IMR-90 (cell line): Measurements from ENCODE around the gene RBM28. TPM values are rescaled to one million over a fixed set of nuclear protein-coding genes. Genes with fewer than 3 reads are reported as not detected.

ENCODE experiments used
- ATAC-seq: fragments of 200-7000 bp; cut with Tn5 transposase; 2 replicates; pipeline ENCODE4 v1.9.1; 2020; ENCODE audit warnings: low read depth, mild to moderate bottlenecking, moderate library complexity
- BruUV-seq: library from RNA; stranded (reverse); fragments of 400-500 nt; replicated peaks from 2 replicates; lab custom pipeline; 2021; lab: Mats Ljungman, UMichigan
- CTCF ChIA-PET: fragments of 300-600 bp; formaldehyde crosslinking; extraction: SDS; loops from one replicate; lab custom pipeline; 2021; ENCODE audit warnings: antibody characterized with exemption; lab: Yijun Ruan, JAX
- POLR2A ChIA-PET: fragments of 300-600 bp; sonication (Branson Sonifier 250); formaldehyde crosslinking; loops from one replicate; lab custom pipeline; 2022; ENCODE audit warnings: antibody characterized with exemption; ENCODE audit not compliant: unreplicated experiment; lab: Charles Lee
- DNase-seq: peaks from one replicate; pipeline ENCODE4 v3.0.0; 2013
- H2AFZ ChIP-seq: replicated peaks from 2 replicates; pipeline ENCODE3; 2013; ENCODE audit warnings: low read length, mild to moderate bottlenecking; ENCODE audit not compliant: poor library complexity
- H2AK5ac ChIP-seq: 2 replicates; pipeline ENCODE4 v1.6.1; 2013; ENCODE audit warnings: low read depth, low read length, inconsistent platforms
- H2AK9ac ChIP-seq: replicated peaks from 2 replicates; pipeline ENCODE3; 2013; ENCODE audit warnings: mild to moderate bottlenecking, low read depth, low read length, moderate library complexity; ENCODE audit not compliant: poor library complexity
- H2BK120ac ChIP-seq: 2 replicates; pipeline ENCODE4 v1.6.1; 2013; ENCODE audit warnings: low read depth, low read length, inconsistent platforms
- H2BK15ac ChIP-seq: 3 replicates; pipeline ENCODE4 v1.6.1; 2013; ENCODE audit warnings: low read depth, low read length, inconsistent platforms
- H2BK20ac ChIP-seq: 2 replicates; pipeline ENCODE4 v1.6.1; 2013; ENCODE audit warnings: low read depth, mild to moderate bottlenecking, inconsistent platforms, low read length, moderate library complexity
- H2BK5ac ChIP-seq: 2 replicates; pipeline ENCODE4 v1.6.1; 2013; ENCODE audit warnings: mild to moderate bottlenecking, low read depth, low read length, inconsistent platforms; ENCODE audit not compliant: poor library complexity, severe bottlenecking
- H3K14ac ChIP-seq: replicated peaks from 2 replicates; pipeline ENCODE4 v1.6.1; 2013; ENCODE audit warnings: low read depth, low read length, inconsistent platforms
- H3K18ac ChIP-seq: 2 replicates; pipeline ENCODE4 v1.6.1; 2013; ENCODE audit warnings: low read depth, low read length, control low read depth
- H3K23ac ChIP-seq: 2 replicates; pipeline ENCODE4 v1.6.1; 2013; ENCODE audit warnings: low read depth, low read length, inconsistent platforms
- H3K27ac ChIP-seq: 2 replicates; pipeline ENCODE4 v1.5.1; 2013; ENCODE audit warnings: mild to moderate bottlenecking, control low read depth, low read length; ENCODE audit not compliant: insufficient read depth
- H3K27me3 ChIP-seq: 2 replicates; pipeline ENCODE4 v1.6.1; 2013; ENCODE audit warnings: low read length; ENCODE audit not compliant: control insufficient read depth, insufficient read depth
- H3K36me3 ChIP-seq: 2 replicates; pipeline ENCODE4 v1.6.1; 2013; ENCODE audit warnings: low read length, mixed read lengths; ENCODE audit not compliant: control insufficient read depth, insufficient read depth
- H3K4ac ChIP-seq: 2 replicates; pipeline ENCODE4 v1.6.1; 2013; ENCODE audit warnings: low read depth, low read length, inconsistent platforms
- H3K4me1 ChIP-seq: 2 replicates; pipeline ENCODE4 v1.6.1; 2013; ENCODE audit warnings: low read length, mixed read lengths; ENCODE audit not compliant: control insufficient read depth, insufficient read depth
- H3K4me2 ChIP-seq: 2 replicates; pipeline ENCODE4 v1.6.1; 2013; ENCODE audit warnings: low read depth, mild to moderate bottlenecking, control low read depth, low read length, moderate library complexity
- H3K4me3 ChIP-seq: 2 replicates; pipeline ENCODE4 v1.5.1; 2013; ENCODE audit warnings: low read depth, mild to moderate bottlenecking, control low read depth, low read length, moderate library complexity; ENCODE audit not compliant: insufficient read depth
- H3K56ac ChIP-seq: 2 replicates; pipeline ENCODE4 v1.6.1; 2013; ENCODE audit warnings: low read length, inconsistent platforms; ENCODE audit not compliant: insufficient read depth; ENCODE audit errors: extremely low read depth
- H3K79me1 ChIP-seq, 2 experiments: 2 replicates each; pipeline ENCODE4 v1.6.1; 2013; ENCODE audit warnings: low read length in 2 of 2, inconsistent platforms in 1 of 2, low read depth in 1 of 2
- H3K9ac ChIP-seq: 2 replicates; pipeline ENCODE4 v1.6.1; 2013; ENCODE audit warnings: low read depth, low read length, control low read depth
- H3K9me1 ChIP-seq: 2 replicates; pipeline ENCODE4 v1.6.1; 2013; ENCODE audit warnings: low read length, inconsistent platforms; ENCODE audit not compliant: insufficient read depth
- H3K9me3 ChIP-seq: 2 replicates; pipeline ENCODE4 v1.6.1; 2013; ENCODE audit warnings: low read length; ENCODE audit not compliant: control insufficient read depth, insufficient read depth
- H4K20me1 ChIP-seq: 2 replicates; pipeline ENCODE4 v1.6.1; 2013; ENCODE audit warnings: low read length, inconsistent platforms; ENCODE audit not compliant: insufficient read depth
- H4K5ac ChIP-seq: 2 replicates; pipeline ENCODE4 v1.6.1; 2013; ENCODE audit warnings: mild to moderate bottlenecking, low read depth, low read length, control low read depth
- H4K8ac ChIP-seq, 2 experiments: 2 replicates each; pipeline ENCODE4 v1.6.1; 2013; ENCODE audit warnings: low read depth in 2 of 2, low read length in 2 of 2, control low read depth in 1 of 2, inconsistent platforms in 1 of 2
- H4K91ac ChIP-seq: 2 replicates; pipeline ENCODE4 v1.6.1; 2013; ENCODE audit warnings: low read depth, low read length, inconsistent platforms; ENCODE audit not compliant: insufficient read depth
- CEBPB ChIP-seq: IDR thresholded peaks from 2 replicates; pipeline ENCODE4 v1.6.1; 2012; ENCODE audit warnings: low read depth, low read length, improper control_type of control experiment
- CHD1 ChIP-seq: IDR thresholded peaks from 2 replicates; pipeline ENCODE4 v1.6.1; 2012; ENCODE audit warnings: low read depth, low read length, improper control_type of control experiment
- MAFK ChIP-seq: IDR thresholded peaks from 2 replicates; pipeline ENCODE4 v1.6.1; 2012; ENCODE audit warnings: low read depth, low read length, improper control_type of control experiment
- MAZ ChIP-seq: IDR thresholded peaks from 2 replicates; pipeline ENCODE4 v1.6.1; 2012; ENCODE audit warnings: low read depth, mild to moderate bottlenecking, low read length, improper control_type of control experiment, moderate library complexity, borderline replicate concordance
- MXI1 ChIP-seq: IDR thresholded peaks from 2 replicates; pipeline ENCODE4 v1.6.1; 2012; ENCODE audit warnings: low read depth, mild to moderate bottlenecking, low read length, moderate library complexity, borderline replicate concordance
- NFE2L2 ChIP-seq: fragments of 150-350 bp; IDR thresholded peaks from 2 replicates; pipeline ENCODE4 v1.6.1; 2016; ENCODE audit warnings: low read depth, mild to moderate bottlenecking, low read length
- POLR2A ChIP-seq: IDR thresholded peaks from 2 replicates; pipeline ENCODE4 v1.6.1; 2012; ENCODE audit warnings: mild to moderate bottlenecking, low read depth, low read length
- RAD21 ChIP-seq: IDR thresholded peaks from 2 replicates; pipeline ENCODE4 v1.6.1; 2012; ENCODE audit warnings: low read length, improper control_type of control experiment
- RCOR1 ChIP-seq: IDR thresholded peaks from 2 replicates; pipeline ENCODE4 v1.6.1; 2012; ENCODE audit warnings: mild to moderate bottlenecking, low read length, improper control_type of control experiment; ENCODE audit not compliant: insufficient replicate concordance
- RFX5 ChIP-seq: IDR thresholded peaks from 2 replicates; pipeline ENCODE4 v1.8.0; 2012; ENCODE audit warnings: low read depth, mild to moderate bottlenecking, low read length, moderate library complexity
- SMC3 ChIP-seq: fragments of 150-350 bp; IDR thresholded peaks from 2 replicates; pipeline ENCODE4 v1.6.1; 2016; ENCODE audit warnings: low read depth, mild to moderate bottlenecking, antibody characterized with exemption, low read length, moderate library complexity
- WGBS, 2 experiments: methylation state at CpG; one replicate each; pipeline versions ENCODE4 v1.1.5 to v1.1.7; 2013; ENCODE audit warnings: missing lambda C conversion rate in 2 of 2; ENCODE audit not compliant: insufficient read length in 1 of 2; ENCODE audit errors: extremely low coverage in 2 of 2; 5-methylcytosine and 5-hydroxymethylcytosine counted together
- dilution Hi-C: fragments of 300-500 bp; cut with HindIII; formaldehyde crosslinking; loops from one replicate; pipeline ENCODE4 v1.14.3; 2018; ENCODE audit warnings: low sequenced_read_pairs; ENCODE audit not compliant: unreplicated experiment
- in situ Hi-C: fragments of 300-500 bp; cut with MboI; formaldehyde crosslinking; loops from 3 replicates; pipeline ENCODE4 v1.14.3; 2019; ENCODE audit warnings: low sequenced_read_pairs, inconsistent platforms, mixed read lengths
- intact Hi-C: fragments of 100-400 bp; cut with micrococcal nuclease; formaldehyde crosslinking; loops from 2 replicates; pipeline ENCODE4 v1.10.0; 2022
- polyA plus RNA-seq, 3 experiments: library from polyadenylated mRNA; depleted of rRNA; stranded (reverse); fragments of >200 nt; gene quantifications; 2 replicates each; pipeline ENCODE4 v1.2.3, GENCODE V29; 2012; ENCODE audit warnings: low replicate concordance in 1 of 3
- total RNA-seq: library from RNA; depleted of rRNA; stranded (reverse); fragments of >200 nt; gene quantifications from 2 replicates; pipeline ENCODE4 v1.2.3, GENCODE V29; 2012
- TF ChIP-seq, protein P1 (sequence below): fragments of 150-350 bp; IDR thresholded peaks from 2 replicates; pipeline ENCODE4 v1.6.1; 2016; ENCODE audit warnings: low read depth, mild to moderate bottlenecking, low read length, moderate library complexity, borderline replicate concordance
- TF ChIP-seq, protein P2 (sequence below): fragments of 150-350 bp; IDR thresholded peaks from 2 replicates; pipeline ENCODE4 v1.6.1; 2017; ENCODE audit warnings: mild to moderate bottlenecking, antibody characterized with exemption, low read length, low read depth

The RBM28 gene
- total and polyA plus RNA-seq, 2 of the 4 experiments (the other 2 are of a cell fraction), result 12.4 to 20.4 TPM

DNA sequence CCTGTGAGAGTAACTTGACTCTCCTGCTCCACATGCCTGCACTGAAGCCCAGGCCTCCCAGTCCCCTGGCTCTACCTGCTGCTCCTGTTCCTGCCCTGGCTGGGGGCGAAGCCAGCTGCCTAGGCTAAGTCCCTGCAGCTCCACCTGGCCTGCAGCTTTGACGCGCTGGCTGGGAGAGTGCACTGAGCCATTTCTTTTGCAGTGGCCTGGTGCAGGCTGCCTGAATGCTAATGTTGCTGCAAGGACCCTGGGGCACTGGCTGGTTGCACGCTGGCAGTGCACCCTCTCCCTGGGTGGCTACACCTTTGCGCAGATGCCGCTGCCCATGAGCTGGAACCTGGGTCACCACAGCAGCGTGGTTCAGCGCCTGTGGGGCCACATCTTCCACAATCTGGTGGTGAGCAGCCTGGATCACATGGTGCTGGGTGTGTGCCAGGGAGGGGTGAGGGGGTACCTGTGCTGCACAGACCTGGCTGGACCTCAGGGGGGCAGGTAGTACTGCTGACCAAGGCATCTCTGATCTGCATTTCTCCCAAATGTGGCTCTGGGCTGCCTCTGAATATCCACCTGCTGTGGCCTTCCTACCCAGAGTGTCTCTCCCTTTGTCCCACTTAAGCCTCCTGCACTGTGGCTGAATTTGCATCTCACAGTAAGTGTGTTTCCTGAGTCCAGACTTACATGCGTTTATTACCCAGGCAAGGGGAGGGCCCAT lies 46.1 kb upstream of the RBM28 start (continued):
- TF ChIP-seq RCOR1, result no peak

DNA sequence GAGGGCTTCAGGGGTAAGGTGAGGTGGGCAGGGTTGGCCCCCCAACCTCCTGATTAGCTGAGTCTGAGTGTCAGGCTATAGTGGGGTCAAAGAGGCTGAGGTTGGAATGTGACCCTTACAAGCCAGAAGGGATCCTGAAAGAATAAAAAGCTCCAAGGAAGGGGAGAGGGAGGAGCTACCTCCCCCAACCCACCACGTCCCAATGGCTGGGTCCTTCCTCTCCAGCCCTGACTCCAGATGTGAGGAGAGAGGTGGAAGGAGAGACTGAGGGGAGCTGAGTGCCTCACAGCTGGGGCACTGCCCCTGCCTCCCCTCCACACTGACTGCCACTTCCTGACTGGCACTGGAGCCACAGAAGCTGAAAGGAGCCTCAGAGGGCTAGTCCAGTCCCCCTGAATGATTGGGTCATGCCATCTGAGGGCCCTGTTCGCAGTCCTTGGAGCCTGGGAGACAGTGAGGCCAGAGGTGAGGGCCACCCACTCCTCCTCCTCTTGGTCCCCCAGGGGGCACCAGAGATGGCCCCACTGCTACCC lies 45.4 kb upstream of the RBM28 start:
- no peak overlapping the region for H2BK120ac ChIP-seq
- no peak overlapping the region for H3K27ac ChIP-seq
- dilution Hi-C loops, result no loop called here
- no peak for DNase-seq
- H3K9me1 ChIP-seq, result no peaks in the 10 kb centered on the region
- H3K56ac ChIP-seq, result no peak overlapping the region
- no peak overlapping the region for H3K4me2 ChIP-seq
- no peak overlapping the region for H2AK9ac ChIP-seq
- H3K27me3 ChIP-seq, result peaks cover 22% of the 10 kb centered on the region
- CTCF ChIA-PET, result interaction anchor here (3.8 kb wide), 1 partner anchor 43 kb away, joined by 66 read pairs; the partner anchor contains the start of gene RBM28
- intact Hi-C loops, result no loop called here
- no peak overlapping the region for H4K5ac ChIP-seq
- BruUV-seq, result no TSS peak
- H3K9ac ChIP-seq, result no peak overlapping the region
- no peaks in the 10 kb centered on the region for H3K79me1 ChIP-seq
- H2BK20ac ChIP-seq, result no peak overlapping the region
- WGBS, 2 experiments, result no CpG with 5 or more reads among the region's 2 CpGs
- no peaks in the 10 kb centered on the region for H3K4me1 ChIP-seq
- H4K20me1 ChIP-seq, result peaks cover 9% of the 10 kb centered on the region; the same call in 1 of the 2 replicates
- no peak overlapping the region for H2AFZ ChIP-seq
- no peak overlapping the region for H2AK5ac ChIP-seq
- H3K36me3 ChIP-seq, result peaks cover 18% of the 10 kb centered on the region
- no peak overlapping the region for H4K91ac ChIP-seq
- no peak overlapping the region for H3K23ac ChIP-seq
- H3K14ac ChIP-seq, result no peak overlapping the region
- no peak for ATAC-seq
- no peak overlapping the region for H2BK15ac ChIP-seq
- POLR2A ChIA-PET, result interaction anchor here (0.6 kb wide), 1 partner anchor 41 kb away, joined by 3 read pairs; no protein-coding TSS in a partner anchor
- H4K8ac ChIP-seq, result no peak overlapping the region
- no peak overlapping the region for H2BK5ac ChIP-seq
- H3K9me3 ChIP-seq, result no peaks in the 10 kb centered on the region
- no peak overlapping the region for H3K4me3 ChIP-seq
- in situ Hi-C loops, result no loop called here
- H3K18ac ChIP-seq, result no peak overlapping the region
- H3K4ac ChIP-seq, result no peak overlapping the region
- TF ChIP-seq, protein P1, sequence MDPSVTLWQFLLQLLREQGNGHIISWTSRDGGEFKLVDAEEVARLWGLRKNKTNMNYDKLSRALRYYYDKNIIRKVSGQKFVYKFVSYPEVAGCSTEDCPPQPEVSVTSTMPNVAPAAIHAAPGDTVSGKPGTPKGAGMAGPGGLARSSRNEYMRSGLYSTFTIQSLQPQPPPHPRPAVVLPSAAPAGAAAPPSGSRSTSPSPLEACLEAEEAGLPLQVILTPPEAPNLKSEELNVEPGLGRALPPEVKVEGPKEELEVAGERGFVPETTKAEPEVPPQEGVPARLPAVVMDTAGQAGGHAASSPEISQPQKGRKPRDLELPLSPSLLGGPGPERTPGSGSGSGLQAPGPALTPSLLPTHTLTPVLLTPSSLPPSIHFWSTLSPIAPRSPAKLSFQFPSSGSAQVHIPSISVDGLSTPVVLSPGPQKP, result no peak
- TF ChIP-seq CHD1 (no peak), MAZ (no peak), NFE2L2 (no peak), SMC3 (no peak), MAFK (no peak), RAD21 (no peak), CEBPB (no peak), RFX5 (no peak), POLR2A (no peak), RCOR1 (no peak), MXI1 (no peak)
- TF ChIP-seq, protein P2, sequence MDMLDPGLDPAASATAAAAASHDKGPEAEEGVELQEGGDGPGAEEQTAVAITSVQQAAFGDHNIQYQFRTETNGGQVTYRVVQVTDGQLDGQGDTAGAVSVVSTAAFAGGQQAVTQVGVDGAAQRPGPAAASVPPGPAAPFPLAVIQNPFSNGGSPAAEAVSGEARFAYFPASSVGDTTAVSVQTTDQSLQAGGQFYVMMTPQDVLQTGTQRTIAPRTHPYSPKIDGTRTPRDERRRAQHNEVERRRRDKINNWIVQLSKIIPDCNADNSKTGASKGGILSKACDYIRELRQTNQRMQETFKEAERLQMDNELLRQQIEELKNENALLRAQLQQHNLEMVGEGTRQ, result no peak
